ENCODE results near the gene INPP5J.

INPP5J gene

GRCh38 chr22:31085928-31086327, 36.8 kb upstream of the INPP5J start:
- TF ChIP-seq, protein P1, sequence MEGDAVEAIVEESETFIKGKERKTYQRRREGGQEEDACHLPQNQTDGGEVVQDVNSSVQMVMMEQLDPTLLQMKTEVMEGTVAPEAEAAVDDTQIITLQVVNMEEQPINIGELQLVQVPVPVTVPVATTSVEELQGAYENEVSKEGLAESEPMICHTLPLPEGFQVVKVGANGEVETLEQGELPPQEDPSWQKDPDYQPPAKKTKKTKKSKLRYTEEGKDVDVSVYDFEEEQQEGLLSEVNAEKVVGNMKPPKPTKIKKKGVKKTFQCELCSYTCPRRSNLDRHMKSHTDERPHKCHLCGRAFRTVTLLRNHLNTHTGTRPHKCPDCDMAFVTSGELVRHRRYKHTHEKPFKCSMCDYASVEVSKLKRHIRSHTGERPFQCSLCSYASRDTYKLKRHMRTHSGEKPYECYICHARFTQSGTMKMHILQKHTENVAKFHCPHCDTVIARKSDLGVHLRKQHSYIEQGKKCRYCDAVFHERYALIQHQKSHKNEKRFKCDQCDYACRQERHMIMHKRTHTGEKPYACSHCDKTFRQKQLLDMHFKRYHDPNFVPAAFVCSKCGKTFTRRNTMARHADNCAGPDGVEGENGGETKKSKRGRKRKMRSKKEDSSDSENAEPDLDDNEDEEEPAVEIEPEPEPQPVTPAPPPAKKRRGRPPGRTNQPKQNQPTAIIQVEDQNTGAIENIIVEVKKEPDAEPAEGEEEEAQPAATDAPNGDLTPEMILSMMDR (IDR thresholded peaks at IDR 0.05), result no peak
- Histone ChIP-seq H3K27me3 (no peaks in the 10 kb centered on the region), H3K27ac (peak overlapping the region; percentile 99 to 100), H3K4me3 (peak overlapping the region; percentile 90 to 92), H3K36me3 (peaks cover 66 to 76% (median 69%) of the 10 kb centered on the region in 3 donors), H3K4me1 (peaks cover 0 to 81% (median 71%) of the 10 kb centered on the region in 4 donors), H3K9me3 (no peaks in the 10 kb centered on the region)
- DNase-seq, result no peak
- intact Hi-C loops (cut with DNase I; ENCODE audit: low total_unique reads), result loop anchor here (1.0 kb wide), 1 partner anchor 139 kb away; no protein-coding TSS in a partner anchor

- Histone ChIP-seq H3K9me3 (no peaks in the 10 kb centered on the region), H3K4me3 (peak overlapping the region; percentile 90 to 92), H3K27ac (peak overlapping the region; percentile 99 to 100), H3K27me3 (no peaks in the 10 kb centered on the region), H3K4me1 (peaks cover 0 to 90% (median 80%) of the 10 kb centered on the region in 4 donors), H3K36me3 (peaks cover 75 to 85% (median 78%) of the 10 kb centered on the region in 3 donors)
- DNase-seq, result no peak
- intact Hi-C loops (cut with DNase I; ENCODE audit: low total_unique reads), result no loop called here
- TF ChIP-seq, protein P1 (IDR thresholded peaks at IDR 0.05), result no peak
Observed at GRCh38 chr22:31086703-31087330, 35.9 kb upstream of the INPP5J start.

DNA sequence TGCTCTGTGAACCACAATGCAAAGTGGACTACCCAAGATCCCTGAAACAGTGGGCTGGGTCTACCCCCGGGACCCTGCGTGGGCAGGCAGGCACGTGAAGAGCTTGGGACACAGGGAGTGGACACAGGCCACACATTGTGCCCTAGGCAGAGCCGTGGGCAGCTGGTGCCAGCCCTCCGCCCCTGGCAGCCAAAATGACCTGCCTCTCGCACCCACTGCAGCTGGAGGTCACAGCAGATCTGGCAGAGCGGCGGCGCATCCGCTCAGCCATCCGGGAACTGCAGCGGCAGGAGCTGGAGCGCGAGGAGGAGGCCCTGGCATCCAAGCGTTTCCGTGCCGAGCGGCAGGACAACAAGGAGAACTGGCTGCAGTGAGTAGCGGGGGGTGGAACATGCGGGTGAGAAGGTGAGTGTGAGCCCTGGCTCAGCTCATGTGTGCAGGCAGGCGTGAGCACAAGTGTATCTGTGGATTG, 35.0 kb upstream of the INPP5J start:
- DNase-seq, result peak in 1 of 2 donors; percentile 76
- H3K27me3 ChIP-seq, result no peaks in the 10 kb centered on the region
- H3K36me3 ChIP-seq, result peaks cover 82 to 94% (median 87%) of the 10 kb centered on the region in 3 donors
- H3K9me3 ChIP-seq, result no peaks in the 10 kb centered on the region
- intact Hi-C loops (cut with DNase I; ENCODE audit: low total_unique reads), result no loop called here
- H3K4me3 ChIP-seq, result peak overlapping the region; percentile 13 to 90
- TF ChIP-seq, protein P1 (IDR thresholded peaks at IDR 0.05), result no peak
- H3K4me1 ChIP-seq, result peaks cover 0 to 93% (median 89%) of the 10 kb centered on the region in 4 donors
- peak overlapping the region; percentile 99 to 100 for H3K27ac ChIP-seq

GRCh38 chr22:31088233-31088986, 34.4 kb upstream of the INPP5J start:
- TF ChIP-seq, protein P1 (IDR thresholded peaks at IDR 0.05), result no peak
- Histone ChIP-seq H3K27me3 (no peaks in the 10 kb centered on the region), H3K4me3 (peak overlapping the region in 1 of 2 donors; percentile 90), H3K27ac (peak overlapping the region; percentile 99 to 100), H3K36me3 (peaks cover 79 to 95% (median 88%) of the 10 kb centered on the region in 3 donors), H3K4me1 (peaks cover 0 to 93% (median 89%) of the 10 kb centered on the region in 4 donors), H3K9me3 (no peaks in the 10 kb centered on the region)
- intact Hi-C loops (cut with DNase I; ENCODE audit: low total_unique reads), result no loop called here
- peak in 1 of 2 donors; percentile 69 for DNase-seq

GRCh38 chr22:31089160-31090100, 33.3 kb upstream of the INPP5J start:
- Histone ChIP-seq H3K4me1 (peaks cover 0 to 94% (median 91%) of the 10 kb centered on the region in 4 donors), H3K9me3 (no peaks in the 10 kb centered on the region), H3K27me3 (no peaks in the 10 kb centered on the region), H3K4me3 (no peak overlapping the region), H3K36me3 (peaks cover 79 to 95% (median 88%) of the 10 kb centered on the region in 3 donors), H3K27ac (peak overlapping the region; percentile 99 to 100)
- DNase-seq, result peak in 1 of 2 donors; percentile 81
- TF ChIP-seq, protein P1 (IDR thresholded peaks at IDR 0.05), result peak; percentile 79 to 85
- intact Hi-C loops (cut with DNase I; ENCODE audit: low total_unique reads), result loop anchor here (2.0 kb wide), 1 partner anchor 17 kb away; the partner anchor contains the start of gene SELENOM

Measured in tibial artery (tissue), 4 donors.